Activated T-cell treated with anti-CD3 and anti-CD28 coated beads, Interleukin-2, amount 50 U/mL, for 72 hours (primary cell): Measurements from ENCODE around the gene ADAMTS4. TPM values are rescaled to one million over a fixed set of nuclear protein-coding genes. Genes with fewer than 3 reads are reported as not detected.
A peak's percentile ranks its signal among the peaks of the same experiment; 100 is the strongest.

Experiments
- ATAC-seq, 2 donors: fragments of 150-1000 bp; cut with Tn5 transposase; replicated peaks in 1 of 2; 2 replicates each; pipeline ENCODE4 v1.10.0; 2021; ENCODE audit warnings: moderate library complexity in 2 of 2, mild to moderate bottlenecking in 1 of 2
- DNase-seq, 2 donors: peaks; one replicate each; pipeline ENCODE4 v3.0.0; 2021 to 2022; ENCODE audit warnings: mixed read lengths in 1 of 2
- H3K27ac Mint-ChIP-seq: one replicate; pipeline ENCODE4 v1.8.0; 2022; ENCODE audit warnings: mild to moderate bottlenecking, moderate library complexity, mixed read lengths
- H3K27me3 Mint-ChIP-seq: one replicate; pipeline ENCODE4 v1.8.0; 2022; ENCODE audit warnings: low read depth, mixed read lengths
- H3K36me3 Mint-ChIP-seq, 2 donors: one replicate each; pipeline ENCODE4 v1.8.0; 2022; ENCODE audit warnings: mixed read lengths in 2 of 2, mild to moderate bottlenecking in 1 of 2; ENCODE audit not compliant: insufficient read depth in 2 of 2
- H3K4me1 Mint-ChIP-seq: one replicate; pipeline ENCODE4 v1.8.0; 2022; ENCODE audit warnings: low read depth, mixed read lengths
- H3K4me3 Mint-ChIP-seq, 2 donors: one replicate each; pipeline ENCODE4 v1.8.0; 2022; ENCODE audit warnings: mild to moderate bottlenecking in 2 of 2, mixed read lengths in 2 of 2, moderate library complexity in 2 of 2
- H3K9me3 Mint-ChIP-seq, 2 donors: one replicate each; pipeline ENCODE4 v1.8.0; 2022; ENCODE audit warnings: mixed read lengths in 2 of 2
- total RNA-seq, 2 donors: library from RNA; stranded (reverse); gene quantifications; one replicate each; pipeline ENCODE4 v1.2.3, GENCODE V29; 2022

The ADAMTS4 gene
- total RNA-seq, 2 donors from 2014 or later, result 4.0 to 7.7 TPM

DNA sequence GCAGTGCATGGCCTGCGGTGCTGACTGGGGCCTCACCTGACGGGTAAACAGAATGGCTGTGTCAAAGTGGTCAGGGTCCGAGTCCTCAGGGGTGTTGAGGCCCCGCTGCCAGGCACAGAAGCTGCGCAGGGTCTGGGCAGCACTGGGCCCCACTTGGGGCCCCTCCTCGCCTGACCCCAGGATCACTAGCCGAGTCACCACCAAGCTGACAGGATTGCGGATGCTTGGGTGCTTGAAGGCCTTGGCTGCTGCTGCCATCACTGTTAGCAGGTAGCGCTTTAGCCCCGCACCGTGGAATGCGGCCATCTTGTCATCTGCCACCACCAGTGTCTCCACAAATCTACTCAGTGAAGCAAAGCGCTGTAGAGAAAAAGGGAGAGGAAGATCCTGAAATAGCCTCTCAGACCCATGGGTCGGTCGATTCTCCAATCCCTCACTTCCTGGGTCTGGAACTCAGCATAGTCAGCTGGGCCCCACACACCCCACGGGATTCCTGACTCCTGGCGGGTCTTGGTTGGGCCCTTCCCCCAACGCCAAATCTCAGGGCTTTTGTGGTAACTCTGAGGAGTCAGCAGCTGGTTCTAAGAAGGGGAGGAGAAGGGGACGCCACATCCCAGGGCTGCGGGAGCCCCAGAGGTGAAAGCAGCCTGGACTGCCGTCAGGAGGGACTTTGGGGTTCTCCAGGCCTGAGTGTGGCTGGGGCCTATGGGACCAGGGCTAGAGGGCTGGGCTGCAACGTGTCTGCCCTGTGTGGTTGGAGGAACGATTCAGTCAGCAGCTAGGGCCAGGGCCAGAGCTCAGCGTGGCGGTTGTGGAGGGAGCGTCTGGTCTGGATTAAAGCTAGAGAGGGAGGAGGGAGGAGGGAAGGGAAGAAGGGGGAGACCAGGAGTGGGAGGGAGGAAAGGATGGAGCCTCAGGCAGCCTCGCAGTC lies 2.1 kb downstream of the ADAMTS4 start:
- Mint-ChIP-seq H3K4me1 (peaks cover 42% of the 10 kb centered on the region), H3K27ac (no peak overlapping the region)

GRCh38 chr1:161196111-161196510 lies 2.7 kb downstream of the ADAMTS4 start:
- Mint-ChIP-seq H3K27ac (no peak overlapping the region), H3K4me1 (peaks cover 35% of the 10 kb centered on the region), H3K27me3 (no peaks in the 10 kb centered on the region), H3K9me3 (no peaks in the 10 kb centered on the region), H3K36me3 (no peaks in the 10 kb centered on the region), H3K4me3 (no peak overlapping the region)
- DNase-seq (no peak), ATAC-seq (no peak)

More for the DNA sequence above, 2.1 kb downstream of the ADAMTS4 start:
- H3K9me3 Mint-ChIP-seq, result no peaks in the 10 kb centered on the region
- H3K4me3 Mint-ChIP-seq, result no peak overlapping the region
- ATAC-seq (no peak), DNase-seq (no peak)
- H3K36me3 Mint-ChIP-seq, result no peaks in the 10 kb centered on the region
- no peaks in the 10 kb centered on the region for H3K27me3 Mint-ChIP-seq

DNA sequence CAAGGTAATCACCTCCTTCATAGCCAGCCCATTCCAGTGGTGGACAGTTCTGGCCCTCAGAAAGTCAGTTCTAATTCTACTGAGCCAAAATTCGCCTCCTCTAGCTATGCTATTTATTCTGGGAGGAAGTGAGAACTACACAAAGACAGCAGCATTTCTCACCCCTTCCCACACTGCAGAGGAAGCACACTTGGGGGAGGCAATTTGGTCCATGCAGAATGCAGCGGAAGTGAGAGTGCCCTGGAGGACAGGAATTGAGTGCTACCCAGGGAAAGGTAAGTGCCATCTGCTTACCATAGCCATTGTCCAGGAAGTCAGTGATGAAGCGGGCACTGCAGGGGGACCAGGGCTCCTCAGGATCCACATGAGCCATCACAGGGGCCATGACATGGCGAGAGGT lies 3.7 kb downstream of the ADAMTS4 start:
- H3K4me1 Mint-ChIP-seq, result peaks cover 26% of the 10 kb centered on the region
- no peaks in the 10 kb centered on the region for H3K9me3 Mint-ChIP-seq
- ATAC-seq, result no peak
- no peak for DNase-seq
- H3K36me3 Mint-ChIP-seq, result no peaks in the 10 kb centered on the region
- H3K27me3 Mint-ChIP-seq, result no peaks in the 10 kb centered on the region
- no peak overlapping the region for H3K4me3 Mint-ChIP-seq
- H3K27ac Mint-ChIP-seq, result peak overlapping the region; percentile 17

GRCh38 chr1:161193561-161194235 lies 5.2 kb downstream of the ADAMTS4 start:
- H3K27me3 Mint-ChIP-seq, result no peaks in the 10 kb centered on the region
- H3K4me1 Mint-ChIP-seq, result peaks cover 16% of the 10 kb centered on the region
- DNase-seq (no peak), ATAC-seq (no peak)
- H3K36me3 Mint-ChIP-seq, result no peaks in the 10 kb centered on the region
- no peak overlapping the region for H3K4me3 Mint-ChIP-seq
- no peak overlapping the region for H3K27ac Mint-ChIP-seq
- no peaks in the 10 kb centered on the region for H3K9me3 Mint-ChIP-seq

- H3K9me3 Mint-ChIP-seq, result peaks cover 0 to 1% of the 10 kb centered on the region in 2 donors
- ATAC-seq (peak; percentile 88 to 89), DNase-seq (peak; percentile 68 to 71)
- no peak overlapping the region for H3K4me3 Mint-ChIP-seq
- peak overlapping the region; percentile 81 for H3K27ac Mint-ChIP-seq
- peaks cover 22% of the 10 kb centered on the region for H3K4me1 Mint-ChIP-seq
- no peaks in the 10 kb centered on the region for H3K36me3 Mint-ChIP-seq
- H3K27me3 Mint-ChIP-seq, result no peaks in the 10 kb centered on the region
Observed at GRCh38 chr1:161192476-161193465, 6.1 kb downstream of the ADAMTS4 start.

DNA sequence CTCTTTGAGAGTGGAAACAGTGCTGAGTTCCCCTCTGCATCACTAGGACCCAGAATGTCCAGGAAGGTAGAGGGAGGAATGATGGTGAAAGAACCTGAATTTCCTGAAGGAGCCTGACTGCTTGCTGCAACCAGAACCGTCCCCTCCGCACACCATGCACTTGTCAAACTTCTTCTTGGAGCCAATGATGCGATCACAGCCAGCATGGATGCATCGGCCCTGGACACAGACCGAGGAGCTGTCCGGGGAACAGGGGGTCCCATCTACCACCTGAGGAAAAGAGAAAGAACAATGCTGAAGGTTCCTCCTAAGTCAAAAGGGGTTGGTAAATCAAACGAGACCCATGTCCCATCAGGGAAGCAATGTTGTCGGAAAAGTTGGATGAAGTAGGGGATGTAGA lies 6.9 kb downstream of the ADAMTS4 start:
- Mint-ChIP-seq H3K4me3 (no peak overlapping the region), H3K27me3 (no peaks in the 10 kb centered on the region), H3K9me3 (peaks cover 0 to 3% of the 10 kb centered on the region in 2 donors), H3K4me1 (peaks cover 30% of the 10 kb centered on the region), H3K36me3 (no peaks in the 10 kb centered on the region), H3K27ac (no peak overlapping the region)
- DNase-seq, result no peak
- ATAC-seq, result no peak

DNA sequence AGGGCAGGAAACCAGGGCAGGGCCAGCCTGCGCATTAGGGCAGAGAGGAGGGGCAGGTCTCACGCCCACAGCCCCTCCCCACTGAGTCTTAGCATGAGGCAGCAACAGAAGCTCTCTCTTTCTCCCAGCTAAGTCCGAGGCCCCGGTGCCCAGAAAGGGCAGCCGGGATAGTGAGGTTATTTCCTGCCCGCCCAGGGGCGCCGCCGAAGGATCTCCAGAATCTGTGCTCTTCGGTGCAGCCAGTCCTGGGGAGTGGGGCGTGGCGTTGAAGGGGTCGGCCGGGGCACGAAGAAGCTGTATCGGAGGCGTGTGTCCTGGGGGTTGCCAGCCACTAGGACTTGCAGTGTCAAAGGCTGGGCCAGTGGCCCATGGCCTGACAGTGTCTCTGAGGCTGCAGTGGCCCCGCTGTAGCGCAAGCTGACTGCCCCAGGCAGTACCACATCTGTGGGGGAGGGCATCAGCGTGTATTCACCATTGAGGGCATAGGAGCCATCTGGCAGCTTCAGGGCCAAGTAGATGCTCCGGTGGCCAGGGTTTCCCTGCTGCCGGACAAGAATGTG lies 7.8 kb downstream of the ADAMTS4 start:
- Mint-ChIP-seq H3K36me3 (no peaks in the 10 kb centered on the region), H3K4me3 (no peak overlapping the region), H3K4me1 (peaks cover 40% of the 10 kb centered on the region), H3K27me3 (no peaks in the 10 kb centered on the region), H3K9me3 (peaks cover 0 to 3% of the 10 kb centered on the region in 2 donors), H3K27ac (no peak overlapping the region)
- DNase-seq, result no peak
- no peak for ATAC-seq

DNA sequence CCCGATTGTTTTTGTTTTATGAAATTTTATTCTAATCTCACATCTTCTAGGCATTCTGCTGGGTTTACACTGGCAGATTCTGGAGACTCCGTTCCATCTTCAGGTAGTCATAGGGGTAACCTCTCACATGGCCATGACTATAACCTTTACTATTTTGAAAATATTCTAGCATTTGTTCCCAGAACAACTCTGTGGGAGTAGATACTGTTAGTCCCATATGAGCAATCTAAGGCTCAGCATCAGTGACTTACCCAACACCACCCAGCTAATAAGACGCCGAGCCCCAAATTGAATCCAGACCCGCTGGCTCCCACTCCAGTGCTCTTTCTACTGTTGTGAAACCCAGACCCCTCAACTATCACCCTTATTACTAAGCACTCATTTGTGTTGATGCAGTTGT lies 9.8 kb downstream of the ADAMTS4 start:
- DNase-seq (no peak), ATAC-seq (no peak)
- Mint-ChIP-seq H3K9me3 (peaks cover 0 to 3% of the 10 kb centered on the region in 2 donors), H3K4me1 (peaks cover 53% of the 10 kb centered on the region), H3K4me3 (no peak overlapping the region), H3K36me3 (no peaks in the 10 kb centered on the region), H3K27ac (no peak overlapping the region), H3K27me3 (no peaks in the 10 kb centered on the region)

DNA sequence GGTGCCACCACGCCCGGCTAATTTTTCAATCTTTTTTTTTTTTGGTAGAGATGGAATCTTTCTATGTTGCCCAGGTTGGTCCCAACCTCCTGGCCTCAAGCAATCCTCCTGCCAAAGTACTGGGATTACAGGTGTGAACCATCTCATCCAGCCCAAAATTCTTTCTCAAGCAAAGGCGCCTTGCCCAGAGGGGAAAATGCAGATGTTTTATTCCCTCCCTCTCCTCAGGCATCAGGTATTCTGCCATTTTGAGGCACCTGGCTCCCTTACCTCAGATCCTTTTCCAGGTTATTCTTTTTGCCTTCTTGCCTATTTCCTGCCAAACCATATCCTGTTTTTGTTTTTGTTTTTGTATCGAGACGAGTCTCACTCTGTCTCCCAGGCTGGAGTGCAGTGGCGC lies 10.5 kb downstream of the ADAMTS4 start:
- H3K27me3 Mint-ChIP-seq, result no peaks in the 10 kb centered on the region
- H3K36me3 Mint-ChIP-seq, result no peaks in the 10 kb centered on the region
- peaks cover 0 to 3% of the 10 kb centered on the region in 2 donors for H3K9me3 Mint-ChIP-seq
- no peak for ATAC-seq
- no peak for DNase-seq
- peaks cover 59% of the 10 kb centered on the region for H3K4me1 Mint-ChIP-seq
- H3K27ac Mint-ChIP-seq, result peak overlapping the region; percentile 5
- no peak overlapping the region for H3K4me3 Mint-ChIP-seq

- Mint-ChIP-seq H3K27me3 (no peaks in the 10 kb centered on the region), H3K9me3 (peaks cover 0 to 3% of the 10 kb centered on the region in 2 donors), H3K27ac (peak overlapping the region; percentile 43), H3K4me3 (no peak overlapping the region), H3K36me3 (no peaks in the 10 kb centered on the region), H3K4me1 (peaks cover 62% of the 10 kb centered on the region)
- DNase-seq, result no peak
- ATAC-seq, result no peak
Observed at GRCh38 chr1:161187311-161187710, 11.5 kb downstream of the ADAMTS4 start.

- no peak for ATAC-seq
- Mint-ChIP-seq H3K4me1 (peaks cover 76% of the 10 kb centered on the region), H3K27me3 (no peaks in the 10 kb centered on the region), H3K36me3 (no peaks in the 10 kb centered on the region), H3K27ac (peak overlapping the region; percentile 95), H3K4me3 (peak overlapping the region; percentile 67 to 83), H3K9me3 (peaks cover 0 to 3% of the 10 kb centered on the region in 2 donors)
- no peak for DNase-seq
Observed at GRCh38 chr1:161185732-161186311, 13.0 kb downstream of the ADAMTS4 start.

DNA sequence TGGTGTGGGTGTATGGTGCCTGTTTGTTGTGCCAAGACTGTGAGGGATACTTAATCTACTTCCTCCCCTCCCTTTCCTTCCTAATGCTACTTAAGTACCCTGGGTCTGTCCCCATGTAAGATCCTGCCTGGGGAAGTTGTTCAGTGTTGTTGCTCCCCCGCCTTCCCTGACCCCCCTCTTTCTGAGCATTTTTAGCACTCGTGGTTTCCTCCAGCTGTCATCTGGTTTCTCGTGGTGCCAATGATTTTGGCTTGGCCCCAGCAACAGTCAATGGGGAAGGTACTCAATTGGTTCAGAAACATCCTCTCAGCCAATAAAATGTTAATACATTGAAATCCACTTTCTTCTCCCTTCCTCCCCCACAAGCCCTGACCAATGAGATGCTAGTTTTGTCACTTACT lies 13.6 kb downstream of the ADAMTS4 start:
- ATAC-seq (peak; percentile 75 to 76), DNase-seq (peak; percentile 76 to 78)
- Mint-ChIP-seq H3K27ac (peak overlapping the region; percentile 95), H3K4me3 (peak overlapping the region; percentile 67 to 83), H3K4me1 (peaks cover 81% of the 10 kb centered on the region), H3K27me3 (no peaks in the 10 kb centered on the region), H3K36me3 (no peaks in the 10 kb centered on the region), H3K9me3 (peaks cover 0 to 3% of the 10 kb centered on the region in 2 donors)
